ENCODE results near the gene TTC7B.
"Not testable (repeated sequence)": the region's sequence is repeated elsewhere in the genome, so short reads cannot be mapped to it uniquely, and the experiment has no call there.

Gene TTC7B

DNA sequence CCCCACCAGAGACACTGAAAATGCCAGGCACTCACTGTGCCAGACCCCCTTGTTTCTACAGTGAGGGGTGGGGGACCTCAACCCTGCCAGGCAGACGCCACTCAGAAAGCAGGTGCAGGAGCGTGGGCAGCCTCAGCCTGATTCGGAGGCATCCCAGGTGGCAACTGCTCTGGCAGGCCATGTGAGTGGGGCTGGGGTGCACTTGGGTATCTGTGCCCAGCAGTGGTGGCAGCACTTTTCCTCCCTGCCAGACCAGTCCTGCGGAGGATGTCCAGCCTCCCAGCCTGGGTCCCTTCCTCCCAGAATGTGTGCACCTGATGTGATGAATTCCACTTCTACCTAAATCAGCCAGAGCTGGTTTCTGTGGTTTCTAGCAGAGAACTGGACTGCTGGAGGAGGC, 13.4 kb upstream of the TTC7B start:
- no peak for DNase-seq

DNA sequence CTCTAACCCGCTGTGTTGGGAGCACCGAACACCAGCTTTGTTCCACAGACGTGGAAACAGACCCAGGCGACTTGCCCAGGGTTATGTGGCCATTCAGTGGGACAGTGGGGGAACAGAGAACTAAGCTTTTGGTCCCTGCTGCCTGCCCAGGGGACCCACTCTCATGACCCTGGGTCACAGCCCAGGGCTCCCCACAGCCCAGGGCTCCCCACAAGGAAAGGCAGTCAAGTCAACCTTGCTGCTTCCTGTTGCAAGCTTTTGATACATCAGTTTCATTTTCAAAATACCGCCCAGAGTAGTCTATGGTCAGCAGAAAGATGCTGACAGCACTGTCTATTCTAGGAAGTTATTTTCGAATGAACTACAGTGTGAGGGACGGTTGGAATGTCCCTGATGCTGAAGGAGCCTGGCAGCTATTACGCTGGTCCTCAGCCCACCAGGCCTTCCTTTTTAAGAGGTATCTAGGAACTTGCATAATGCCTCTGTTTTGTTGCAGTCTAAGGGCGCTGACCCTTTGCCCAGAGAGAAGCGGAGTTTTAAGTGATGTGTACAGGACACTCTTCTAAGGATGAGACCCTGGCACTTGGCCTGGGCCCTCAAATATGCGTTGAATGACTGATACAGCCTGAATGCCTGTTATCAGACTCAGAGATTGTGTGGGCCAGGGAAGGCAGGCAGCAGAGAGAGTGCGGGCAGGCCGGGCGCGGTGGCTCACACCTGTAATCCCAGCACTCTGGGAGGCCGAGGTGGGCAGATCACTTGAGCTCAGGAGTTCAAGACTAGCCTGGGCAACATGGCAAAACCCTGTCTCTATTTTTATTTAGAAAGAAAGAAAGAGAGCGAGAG, 12.6 kb upstream of the TTC7B start:
- DNase-seq, result no peak

DNA sequence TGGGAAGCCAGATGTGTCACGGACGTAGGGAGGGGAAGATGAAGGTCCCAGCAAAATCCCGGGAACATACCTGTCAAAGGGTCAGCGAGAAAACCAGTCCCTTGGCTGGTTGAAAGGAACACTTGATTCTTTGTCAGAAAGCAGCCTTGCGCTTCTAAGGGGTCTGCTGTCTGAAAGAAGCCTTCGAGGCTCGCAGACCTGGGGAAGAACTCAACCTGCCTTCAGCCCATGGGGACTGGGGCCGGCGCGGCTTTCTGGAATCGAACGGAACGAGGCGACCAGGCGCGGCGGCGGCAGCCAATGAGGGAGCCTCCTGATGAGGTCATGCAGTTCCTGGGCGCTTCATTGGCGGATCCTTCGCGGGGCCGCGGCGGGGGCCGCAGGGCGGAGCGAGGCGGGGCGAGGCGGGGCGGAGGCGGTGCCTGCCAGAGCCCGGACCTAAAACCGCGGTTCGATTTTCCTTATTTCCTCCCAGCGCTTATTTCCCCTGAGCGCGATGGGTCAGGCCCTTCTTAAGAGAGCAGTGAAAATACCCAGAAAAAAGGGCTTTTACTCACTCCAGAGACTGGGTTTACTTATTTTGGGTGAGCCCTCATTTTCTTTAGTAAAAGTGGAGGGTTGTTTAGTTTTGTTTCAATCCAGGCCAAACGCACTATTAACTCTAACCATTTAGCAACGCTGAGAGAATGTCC, 11.8 kb upstream of the TTC7B start:
- peak; percentile 88 for DNase-seq

DNA sequence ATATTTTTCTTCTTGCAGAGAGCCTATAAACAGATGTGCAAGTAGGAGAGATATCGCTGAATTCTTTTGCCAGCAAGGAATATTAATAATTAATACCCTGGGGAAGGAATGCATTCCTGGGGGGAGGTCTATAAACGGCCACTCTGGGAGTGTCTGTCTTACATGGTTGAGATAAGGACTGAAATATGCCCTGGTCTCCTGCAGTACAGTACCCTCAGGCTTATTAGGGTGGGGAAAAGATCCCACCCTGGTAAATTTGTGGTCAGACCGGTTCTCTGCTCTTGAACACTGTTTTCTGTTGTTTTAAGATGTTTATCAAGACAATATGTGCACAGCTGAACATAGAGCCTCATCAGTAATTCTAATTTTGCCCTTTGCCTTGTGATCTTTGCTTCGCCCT, 7.3 kb upstream of the TTC7B start:
- DNase-seq, result not testable (repeated sequence)

DNA sequence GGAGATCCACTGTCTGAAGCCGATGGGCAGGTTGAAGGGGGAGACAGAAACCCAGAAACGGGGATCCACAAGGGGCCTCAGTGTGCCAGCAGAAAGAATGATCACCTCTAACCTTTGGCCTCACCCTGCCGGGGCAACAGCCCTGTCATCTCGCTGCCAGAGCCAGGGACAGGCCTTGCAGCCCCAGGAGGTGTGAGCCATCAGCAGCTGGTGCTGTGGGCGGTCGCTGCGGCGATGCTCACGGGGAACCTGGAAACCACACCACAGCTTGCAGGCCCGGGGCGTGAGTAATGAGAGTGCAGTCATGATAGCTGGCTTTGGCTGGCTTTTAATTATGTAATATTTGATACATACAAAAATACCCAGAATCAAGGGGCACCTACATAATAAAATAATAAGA, 4.7 kb upstream of the TTC7B start:
- peak; percentile 91 for DNase-seq

DNA sequence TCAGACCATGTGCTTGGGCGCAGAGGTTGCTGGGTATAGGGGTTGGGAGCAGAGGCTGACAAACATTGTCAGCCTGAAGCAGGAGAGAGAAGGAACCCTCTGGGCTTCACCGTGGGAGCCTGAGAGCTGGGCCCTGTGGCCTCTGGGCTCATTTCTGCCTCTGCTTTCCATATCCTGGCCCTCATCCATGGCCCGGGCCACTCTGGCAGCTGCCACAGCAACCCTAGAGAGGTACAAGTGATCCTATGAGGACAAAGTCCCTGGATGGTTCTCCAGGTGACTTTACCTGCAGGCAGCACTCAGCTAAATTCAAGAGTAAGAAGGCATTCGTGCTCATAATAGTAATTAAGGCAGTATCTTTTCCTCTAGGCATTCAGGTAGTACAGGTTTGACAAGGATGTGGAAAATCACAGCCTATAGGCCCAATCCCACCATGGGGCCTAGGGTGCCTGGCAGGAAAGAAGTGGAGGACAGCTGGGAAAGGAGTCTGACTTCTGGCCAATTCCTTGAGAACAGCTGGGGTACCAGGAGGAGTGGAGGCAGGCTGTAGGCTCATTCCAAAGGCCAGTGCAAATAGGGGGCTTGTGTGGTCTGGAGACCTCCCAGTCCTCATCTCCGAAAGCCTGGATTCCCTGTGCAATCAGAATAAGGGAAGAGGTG, 3.6 kb upstream of the TTC7B start:
- DNase-seq, result peak; percentile 34

DNA sequence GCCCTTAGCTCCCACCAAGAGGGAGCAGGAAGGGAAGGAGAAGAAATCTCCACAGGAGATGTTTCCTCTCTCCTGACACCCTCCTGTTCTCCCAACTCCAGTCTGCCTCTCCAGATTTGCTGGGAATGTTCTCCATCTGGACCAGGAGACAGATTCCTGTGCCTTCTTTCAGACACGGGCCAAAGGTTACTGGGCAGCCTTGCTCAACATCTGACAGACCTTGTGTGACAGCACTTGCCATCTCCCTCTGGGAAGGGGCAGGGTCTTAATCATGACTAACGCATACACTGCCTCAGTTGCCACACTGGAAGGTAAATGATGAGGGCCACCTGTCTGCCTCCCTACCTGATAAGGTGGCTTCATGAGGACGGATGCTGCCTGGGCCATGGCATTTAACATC, 2.5 kb upstream of the TTC7B start:
- no peak for DNase-seq

DNA sequence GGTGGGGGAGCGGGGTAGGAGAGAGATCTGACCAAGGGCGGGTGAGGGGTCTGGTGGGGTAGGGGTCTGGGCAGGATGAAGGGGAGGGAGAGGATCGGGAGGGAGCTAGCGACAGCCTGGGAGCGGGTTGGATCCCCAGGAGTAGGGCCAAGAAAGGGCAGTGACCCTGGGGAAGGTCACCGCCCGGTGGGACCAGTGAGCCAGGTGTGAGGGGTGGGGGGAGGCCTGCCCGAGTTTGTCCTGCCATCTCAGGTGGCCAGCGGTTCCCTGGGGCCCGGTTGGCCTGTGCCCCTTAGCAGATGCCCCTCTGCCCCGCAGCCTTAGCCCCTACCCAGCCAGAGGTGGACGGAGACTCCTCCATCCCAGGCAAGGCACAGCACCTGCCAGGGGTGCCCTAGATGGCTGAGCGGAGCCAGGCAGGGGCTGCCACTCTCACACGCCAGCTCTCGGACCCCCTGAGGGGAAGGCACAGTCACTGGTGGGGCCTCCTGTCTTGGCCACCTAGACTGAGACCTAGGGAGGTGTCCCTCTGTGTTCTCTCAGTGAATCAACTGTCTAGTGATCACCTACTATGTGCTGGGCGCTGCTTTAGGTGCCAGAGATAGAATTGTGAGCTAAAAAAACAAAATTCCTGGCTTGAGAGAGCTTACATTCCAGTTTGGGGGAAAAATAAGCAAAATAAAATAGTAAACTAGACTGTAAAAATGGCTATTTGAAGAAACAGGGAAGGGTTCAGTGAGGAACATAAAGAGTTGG, 629 bp upstream of the TTC7B start:
- DNase-seq, result no peak

DNA sequence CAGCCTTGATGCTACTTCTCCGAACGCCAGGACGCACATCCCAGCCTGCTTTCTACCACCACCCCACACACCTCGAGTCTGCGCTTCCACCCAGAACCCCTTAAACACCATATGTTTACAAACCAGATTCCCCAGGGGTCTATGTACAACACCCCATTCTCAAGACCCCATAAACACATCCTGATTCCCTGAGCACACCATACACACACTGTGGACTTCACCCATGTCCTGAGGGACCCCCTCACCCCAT, 733 bp downstream of the TTC7B start:
- no peak for DNase-seq

DNA sequence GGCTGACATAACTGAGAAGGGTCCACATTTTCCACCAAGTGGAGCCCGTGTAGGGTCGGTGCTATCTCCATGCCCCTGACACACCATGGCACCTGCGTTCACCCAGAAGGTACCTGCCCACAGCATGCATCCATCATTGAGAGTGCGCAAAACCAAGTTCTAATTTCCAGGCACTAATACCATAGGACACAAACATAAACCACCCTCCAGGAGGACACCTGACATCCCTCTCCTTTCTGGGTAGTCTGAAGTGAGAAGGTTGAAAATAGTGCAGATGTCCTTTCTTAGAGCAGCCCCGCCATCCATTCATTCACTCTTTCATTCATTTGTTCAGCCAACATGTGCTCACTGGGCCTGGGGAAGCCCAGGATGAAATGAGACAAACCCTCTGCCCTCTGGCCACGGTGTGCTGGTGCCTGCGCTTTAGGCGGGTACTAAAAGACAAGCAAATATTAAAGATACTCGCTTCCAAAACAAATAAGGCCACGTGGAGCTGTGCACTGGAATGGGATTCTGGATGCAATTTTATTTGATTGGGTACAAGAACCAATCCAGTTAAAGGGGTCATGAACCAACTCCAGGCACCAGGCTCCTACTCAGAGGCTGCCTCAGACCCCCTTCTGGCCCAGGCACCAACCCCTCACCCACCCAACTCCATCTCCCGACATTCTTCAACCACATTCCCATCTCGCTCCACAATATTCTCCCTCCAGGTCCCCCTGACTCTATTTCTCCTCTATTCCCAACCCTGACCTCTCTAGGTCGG, 1.2 kb downstream of the TTC7B start:
- peak; percentile 32 for DNase-seq

DNA sequence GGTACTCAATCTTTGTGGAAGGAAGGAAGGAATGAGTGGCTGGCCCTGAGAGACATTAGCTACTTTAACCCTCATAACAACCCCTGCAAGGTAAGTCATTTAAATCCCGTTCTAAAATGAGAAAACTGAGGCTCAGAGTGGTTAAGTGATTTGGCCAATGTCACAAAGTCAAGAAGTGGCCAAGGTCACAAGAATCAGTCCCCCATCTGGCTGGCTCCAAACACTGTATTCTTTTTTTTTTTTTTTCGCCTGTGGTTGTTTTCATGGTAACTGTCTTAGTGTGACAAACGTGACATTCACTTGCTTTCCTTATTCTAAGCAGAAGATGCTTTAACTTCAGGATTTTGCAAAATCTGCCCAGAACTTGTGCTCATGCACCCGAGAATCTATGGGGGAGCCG, 2.8 kb downstream of the TTC7B start:
- DNase-seq, result no peak

DNA sequence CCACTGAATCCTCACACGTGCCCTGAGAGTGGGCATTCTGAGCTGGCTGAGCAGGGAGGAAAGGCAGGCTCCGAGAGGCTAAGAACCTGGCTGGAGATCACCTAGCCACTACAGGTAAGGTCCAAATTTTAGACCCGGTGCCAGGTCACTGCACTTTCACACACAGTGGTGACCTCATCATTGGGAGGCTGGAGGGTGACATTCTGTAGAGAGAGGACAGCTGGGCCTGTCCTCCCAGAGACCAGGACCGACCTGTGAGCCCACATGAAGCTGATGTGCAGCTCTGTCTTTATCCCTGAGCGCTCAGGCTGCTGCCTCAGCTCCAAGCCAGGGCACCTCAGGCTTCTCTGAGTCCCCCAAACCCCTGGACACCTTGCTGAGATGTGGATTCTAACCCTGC, 4.1 kb downstream of the TTC7B start:
- DNase-seq, result no peak

DNA sequence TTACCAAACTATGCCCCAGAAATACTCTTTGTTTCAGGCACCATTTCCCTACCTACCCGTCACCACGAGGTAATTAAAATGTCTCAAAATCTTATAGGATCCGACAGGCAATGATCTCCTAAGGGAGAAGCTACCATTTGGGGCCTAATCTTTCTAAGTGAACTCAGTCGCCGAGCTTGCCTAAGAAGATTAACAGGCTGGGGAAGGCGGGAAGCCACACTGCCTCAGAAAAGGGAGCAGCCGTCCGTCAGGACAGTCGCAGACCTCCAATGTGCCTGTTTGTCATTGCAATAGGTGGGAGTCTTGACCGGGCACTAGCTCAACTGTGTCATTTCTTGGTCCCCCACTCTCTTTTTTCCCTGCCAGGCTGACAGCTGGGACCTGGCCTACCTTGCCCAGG, 4.6 kb downstream of the TTC7B start:
- DNase-seq, result no peak

DNA sequence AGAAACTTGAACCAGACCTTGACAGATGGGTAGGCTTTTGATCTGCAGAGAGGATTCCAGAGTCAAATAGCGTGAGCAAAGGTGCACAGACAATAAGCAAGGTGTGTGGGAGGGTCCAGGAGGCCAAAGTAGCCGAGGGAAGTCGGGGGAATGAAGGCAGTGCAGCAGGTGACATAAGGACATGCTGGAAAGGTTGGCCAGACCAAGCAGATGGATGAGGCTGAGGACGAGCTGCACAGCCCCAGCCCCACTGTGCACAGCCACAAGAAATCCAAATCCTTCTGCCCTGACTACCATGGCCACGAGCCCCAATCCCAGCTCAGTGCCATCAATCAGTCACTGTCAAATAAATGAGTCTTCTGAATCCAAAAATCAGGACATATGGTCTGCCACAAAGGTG, 5.4 kb downstream of the TTC7B start:
- peak; percentile 99 for DNase-seq

DNA sequence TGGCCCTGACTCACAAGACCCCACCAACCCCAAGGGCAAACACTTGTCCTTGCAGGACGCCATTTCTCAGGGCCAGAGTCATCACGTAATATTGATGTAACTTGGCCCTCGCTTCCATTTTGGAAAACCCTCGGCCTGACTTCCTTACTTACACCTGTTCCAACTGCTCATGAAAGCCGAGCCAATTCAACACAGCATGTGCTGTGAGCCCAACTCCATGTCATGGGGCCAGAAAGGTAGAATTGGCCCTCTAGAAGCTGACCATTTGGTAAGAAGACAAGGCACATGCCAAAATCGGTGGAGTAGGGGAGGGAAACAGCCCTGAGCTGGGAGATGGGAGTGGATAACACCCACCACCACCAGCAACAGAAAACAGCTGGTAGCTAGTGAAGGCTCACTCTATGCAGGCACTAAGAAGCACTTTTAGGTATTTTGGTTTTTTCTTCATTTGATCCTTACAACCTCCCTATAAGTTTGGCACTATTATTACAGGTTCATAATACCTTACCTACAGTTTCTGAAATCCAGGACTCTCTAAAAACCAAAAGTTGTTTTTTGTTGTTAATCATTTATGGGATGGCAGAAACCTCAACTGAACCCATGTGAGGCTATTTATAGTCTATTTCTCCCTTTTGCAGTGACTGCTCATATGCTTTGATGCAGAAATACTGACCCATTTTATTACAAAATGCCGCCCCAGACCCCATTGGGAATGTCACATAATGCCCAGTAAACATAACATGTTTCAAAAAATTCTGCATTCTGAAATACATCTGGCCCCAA, 6.5 kb downstream of the TTC7B start:
- DNase-seq, result no peak

DNA sequence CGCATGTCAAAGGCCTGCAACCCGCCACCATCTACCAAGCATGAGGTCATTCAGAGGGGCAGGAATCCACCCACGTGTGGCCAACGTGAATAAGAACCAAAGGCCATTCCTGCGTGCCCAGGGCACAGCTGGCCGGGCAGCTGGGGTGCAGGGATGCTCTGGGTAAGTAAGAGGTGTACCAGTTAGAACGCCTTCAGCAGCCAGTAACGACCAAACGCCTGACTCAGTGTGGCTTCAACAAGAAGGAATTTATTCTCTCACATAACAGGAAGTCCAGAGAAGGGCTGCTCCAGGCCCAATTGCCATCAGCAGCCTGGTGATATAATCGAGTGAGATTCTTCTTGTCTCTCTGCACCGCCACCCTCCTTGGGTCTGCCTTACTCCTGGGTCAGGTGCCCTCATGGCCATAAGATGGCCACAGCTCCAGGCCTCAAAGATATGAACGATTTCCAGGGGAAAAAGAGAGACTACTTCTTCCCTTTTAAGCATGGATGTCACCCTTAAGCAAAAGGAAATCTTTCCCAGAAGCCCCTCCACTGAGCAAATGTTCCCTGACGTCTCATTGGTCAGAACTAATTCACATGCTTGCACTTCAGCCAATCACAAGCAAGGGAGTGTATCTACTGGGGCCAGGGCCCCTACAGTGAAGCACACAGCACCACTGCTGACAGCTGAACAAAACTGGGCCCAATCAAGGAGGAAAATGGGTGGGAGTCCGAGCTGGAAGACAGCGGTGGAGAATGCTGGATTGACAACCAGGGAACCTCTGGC, 7.3 kb downstream of the TTC7B start:
- DNase-seq, result no peak

DNA sequence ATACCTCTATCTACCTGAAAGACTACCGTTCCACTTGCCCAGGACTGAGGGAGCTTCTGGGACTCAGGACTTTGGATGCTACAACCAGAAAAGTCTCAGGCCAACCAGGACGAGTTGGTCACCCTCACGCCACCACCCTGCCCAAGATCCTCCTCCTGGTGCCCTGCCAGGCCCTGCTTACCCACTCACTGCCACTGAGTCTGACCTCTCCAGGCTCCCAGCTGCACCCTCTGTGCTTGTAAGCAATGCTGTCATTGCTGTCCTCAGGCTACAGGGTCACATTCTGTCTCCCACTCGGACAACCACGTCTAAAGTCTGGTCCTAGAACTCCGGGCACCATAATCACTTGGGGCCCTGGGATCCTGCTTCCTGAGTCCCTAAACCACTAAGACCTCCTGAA, 9.2 kb downstream of the TTC7B start:
- no peak for DNase-seq

DNA sequence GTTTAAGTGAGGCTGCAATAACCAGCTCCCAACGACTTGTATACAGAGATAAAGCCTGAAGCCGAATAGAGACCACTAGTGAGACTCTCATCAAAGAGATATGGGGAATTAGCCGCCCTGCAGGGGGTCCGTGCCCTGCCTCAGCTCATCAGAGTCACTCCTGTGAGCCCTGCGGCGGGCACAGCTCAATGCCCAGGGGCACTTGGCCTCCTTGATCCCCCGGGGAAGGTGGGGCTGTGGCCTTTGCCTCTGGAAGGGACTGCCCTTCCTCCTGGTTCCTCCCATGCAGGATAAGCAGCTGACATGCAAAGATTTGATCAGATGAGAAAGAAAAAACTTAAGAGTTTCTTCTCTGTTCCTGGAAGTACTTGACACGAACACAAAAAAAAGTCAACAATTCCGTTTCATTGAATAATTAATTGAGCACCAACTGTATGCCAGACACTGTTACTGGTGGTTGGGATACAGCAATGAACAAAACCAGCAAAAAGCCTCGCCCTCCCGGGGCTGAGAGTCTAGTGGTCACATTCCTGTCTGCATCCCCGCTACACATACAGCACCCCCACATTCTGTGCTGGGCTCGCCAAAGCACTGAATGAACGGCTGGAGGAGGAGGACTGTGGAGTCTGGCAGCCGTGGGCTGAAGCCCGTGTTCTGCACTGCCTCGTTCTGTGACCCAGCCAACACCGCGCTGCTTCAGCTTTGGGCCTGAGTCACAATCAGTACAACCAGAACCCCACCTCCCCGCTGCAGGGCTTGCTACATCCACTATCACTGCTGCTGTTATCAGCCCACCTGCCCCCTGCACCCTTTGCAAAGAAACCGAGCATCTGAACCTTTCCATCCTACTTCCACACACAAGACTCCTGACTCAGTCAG, 10.3 kb downstream of the TTC7B start:
- DNase-seq, result no peak

DNA sequence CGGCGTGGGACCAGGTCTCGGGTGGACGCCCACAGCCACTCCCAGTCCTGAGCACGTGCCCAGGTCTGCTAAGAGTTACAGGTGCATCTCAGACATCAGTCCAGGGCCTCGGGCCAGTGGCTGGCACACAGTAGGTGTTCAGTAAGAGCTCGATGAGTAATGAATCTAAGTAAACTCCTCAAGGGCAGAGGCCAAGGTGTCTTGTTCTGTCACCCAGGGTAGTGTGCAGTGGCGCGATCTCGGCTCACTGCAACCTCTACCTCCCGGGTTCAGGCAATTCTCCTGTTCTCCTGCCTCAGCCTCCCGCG, 11.2 kb downstream of the TTC7B start:
- DNase-seq, result no peak

All from NCI-H2171 treated with DMSO at 0.1 percent for 48 hours (cell line).